ENCODE data around the gene KCNH3. TPM values are rescaled to one million over a fixed set of nuclear protein-coding genes. Genes with fewer than 3 reads are reported as not detected.

KCNH3 gene, protein sequence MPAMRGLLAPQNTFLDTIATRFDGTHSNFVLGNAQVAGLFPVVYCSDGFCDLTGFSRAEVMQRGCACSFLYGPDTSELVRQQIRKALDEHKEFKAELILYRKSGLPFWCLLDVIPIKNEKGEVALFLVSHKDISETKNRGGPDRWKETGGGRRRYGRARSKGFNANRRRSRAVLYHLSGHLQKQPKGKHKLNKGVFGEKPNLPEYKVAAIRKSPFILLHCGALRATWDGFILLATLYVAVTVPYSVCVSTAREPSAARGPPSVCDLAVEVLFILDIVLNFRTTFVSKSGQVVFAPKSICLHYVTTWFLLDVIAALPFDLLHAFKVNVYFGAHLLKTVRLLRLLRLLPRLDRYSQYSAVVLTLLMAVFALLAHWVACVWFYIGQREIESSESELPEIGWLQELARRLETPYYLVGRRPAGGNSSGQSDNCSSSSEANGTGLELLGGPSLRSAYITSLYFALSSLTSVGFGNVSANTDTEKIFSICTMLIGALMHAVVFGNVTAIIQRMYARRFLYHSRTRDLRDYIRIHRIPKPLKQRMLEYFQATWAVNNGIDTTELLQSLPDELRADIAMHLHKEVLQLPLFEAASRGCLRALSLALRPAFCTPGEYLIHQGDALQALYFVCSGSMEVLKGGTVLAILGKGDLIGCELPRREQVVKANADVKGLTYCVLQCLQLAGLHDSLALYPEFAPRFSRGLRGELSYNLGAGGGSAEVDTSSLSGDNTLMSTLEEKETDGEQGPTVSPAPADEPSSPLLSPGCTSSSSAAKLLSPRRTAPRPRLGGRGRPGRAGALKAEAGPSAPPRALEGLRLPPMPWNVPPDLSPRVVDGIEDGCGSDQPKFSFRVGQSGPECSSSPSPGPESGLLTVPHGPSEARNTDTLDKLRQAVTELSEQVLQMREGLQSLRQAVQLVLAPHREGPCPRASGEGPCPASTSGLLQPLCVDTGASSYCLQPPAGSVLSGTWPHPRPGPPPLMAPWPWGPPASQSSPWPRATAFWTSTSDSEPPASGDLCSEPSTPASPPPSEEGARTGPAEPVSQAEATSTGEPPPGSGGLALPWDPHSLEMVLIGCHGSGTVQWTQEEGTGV
- total RNA-seq, result 1 to 10 TPM in 1 of 4 donors, under 1 TPM in 3; 0.15 to 1.0 (median 0.43) TPM

DNA sequence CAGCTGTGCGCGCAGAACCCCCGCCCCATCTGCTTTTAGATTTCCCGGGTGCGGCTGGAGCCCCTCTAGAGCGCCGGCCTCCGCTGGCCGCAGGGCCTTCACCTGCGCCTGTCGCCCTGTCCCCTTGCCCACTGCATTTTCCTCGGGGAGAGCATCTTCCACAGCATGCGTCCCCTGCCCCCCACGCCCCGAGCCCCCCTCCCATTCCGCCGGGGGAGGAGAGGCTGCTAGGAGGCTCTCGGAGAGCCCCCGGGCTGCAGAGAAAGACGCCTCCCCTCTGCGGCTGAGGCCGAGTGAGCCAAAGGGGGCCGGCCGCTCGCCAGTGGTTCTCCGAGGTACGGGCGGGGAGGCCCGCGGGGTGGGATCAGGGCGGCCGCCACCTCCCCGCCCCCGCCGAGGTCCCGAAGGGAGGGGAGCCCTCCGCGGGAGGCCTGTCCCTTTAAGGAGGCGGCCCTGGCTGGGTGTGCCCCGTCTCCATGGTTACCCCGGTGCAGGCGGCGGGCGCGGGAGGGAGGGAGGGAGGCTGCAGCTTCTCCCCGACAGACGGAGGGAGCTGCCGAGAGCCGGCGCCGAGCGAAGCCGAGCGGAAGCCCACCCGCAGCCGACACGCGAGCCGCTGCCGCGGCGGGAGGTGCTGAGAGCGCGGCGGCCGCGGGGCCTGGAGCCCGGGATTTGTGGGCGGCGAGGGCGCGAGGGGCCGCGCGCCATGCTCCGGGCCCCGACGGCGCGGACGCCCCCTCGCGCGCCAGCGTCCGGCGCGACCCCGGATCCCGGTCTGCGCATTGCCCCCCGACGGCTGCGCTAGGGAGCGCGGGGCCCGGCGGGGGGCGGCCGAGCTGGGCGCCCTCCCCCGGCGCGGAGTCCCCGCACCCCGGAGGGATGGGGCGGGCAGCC is at the start of gene KCNH3:
TSS of gene KCNH3 (plus strand) at position 521 of the 894 bp plus-strand sequence. CDS start 387 bp downstream, outside the sequence.
- TF ChIP-seq POLR2AphosphoS5 (IDR thresholded peaks at IDR 0.05), result no peak
- TF ChIP-seq EP300 (IDR thresholded peaks at IDR 0.05), result no peak
- TF ChIP-seq POLR2A (IDR thresholded peaks at IDR 0.05), result no peak
- TF ChIP-seq CTCF (IDR thresholded peaks at IDR 0.05), result no peak
- H3K9me3 ChIP-seq, result no peaks in the 10 kb centered on the region
- H3K4me1 ChIP-seq, result peaks cover 34% of the 10 kb centered on the region
- WGBS, result no CpG with 5 or more reads among the region's 107 CpGs
- peak; percentile 89 to 93 for DNase-seq (ENCODE audit: low spot score in 2 of 2)
- H3K4me3 ChIP-seq, result peak within 1 kb of the TSS; percentile 60
- no peaks in the 10 kb centered on the region for H3K36me3 ChIP-seq
- no peak within 1 kb of the TSS for H3K27ac ChIP-seq
- peaks cover 31% of the 10 kb centered on the region for H3K27me3 ChIP-seq

DNA sequence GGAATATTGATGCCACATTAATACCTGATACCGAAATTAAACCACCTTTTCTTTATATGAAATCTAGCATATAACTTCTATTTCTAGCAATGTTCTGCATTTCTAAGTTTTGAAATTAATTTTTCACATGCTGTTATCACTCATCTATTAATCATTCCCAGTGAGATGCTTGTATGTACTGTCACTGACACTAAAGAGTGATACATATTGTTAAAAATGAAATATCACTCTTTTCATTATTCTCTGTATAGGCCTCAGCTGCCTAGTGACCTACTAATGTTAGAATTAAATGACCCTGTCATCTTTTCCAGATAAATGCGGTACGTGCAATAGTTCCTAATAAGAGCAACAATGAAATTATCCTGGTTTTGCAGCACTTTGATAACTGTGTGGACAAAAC is 49.7 kb upstream of the KCNH3 start:
- TF ChIP-seq POLR2A (IDR thresholded peaks at IDR 0.05), result no peak
- no peak for TF ChIP-seq EP300 (IDR thresholded peaks at IDR 0.05)
- Histone ChIP-seq H3K9me3 (no peaks in the 10 kb centered on the region), H3K36me3 (peaks cover 32% of the 10 kb centered on the region), H3K27me3 (no peaks in the 10 kb centered on the region), H3K4me3 (no peak overlapping the region), H3K4me1 (no peaks in the 10 kb centered on the region), H3K27ac (no peak overlapping the region)
- DNase-seq (ENCODE audit: low spot score in 2 of 2), result no peak
- WGBS, result 97% methylated on average over 3 of the region's 3 CpGs

DNA sequence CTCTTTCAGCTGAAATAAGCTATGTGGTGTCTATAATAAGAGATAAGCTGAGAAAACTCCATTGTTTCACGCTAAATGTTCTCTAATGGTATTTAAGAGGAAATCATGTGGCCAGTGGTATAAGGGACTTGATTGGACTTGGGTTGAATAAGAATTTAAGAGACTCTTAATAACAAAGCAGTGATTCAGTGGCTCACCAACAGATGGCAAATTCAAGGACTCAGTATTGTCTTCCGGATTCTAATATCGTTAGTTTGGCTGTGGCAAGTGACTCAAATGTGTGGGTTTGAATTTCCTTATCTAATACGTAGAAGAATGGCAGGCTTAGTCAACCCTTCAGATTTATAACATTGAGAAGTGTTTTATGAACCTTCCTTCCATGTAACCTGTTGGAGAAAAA is 49.1 kb upstream of the KCNH3 start:
- H3K4me1 ChIP-seq, result no peaks in the 10 kb centered on the region
- TF ChIP-seq POLR2AphosphoS5 (IDR thresholded peaks at IDR 0.05) (no peak), CTCF (IDR thresholded peaks at IDR 0.05) (no peak), POLR2A (IDR thresholded peaks at IDR 0.05) (no peak), EP300 (IDR thresholded peaks at IDR 0.05) (no peak)
- H3K9me3 ChIP-seq, result no peaks in the 10 kb centered on the region
- no peak for DNase-seq (ENCODE audit: low spot score in 2 of 2)
- H3K4me3 ChIP-seq, result no peak overlapping the region
- 88% methylated on average over 4 of the region's 4 CpGs for WGBS
- H3K27ac ChIP-seq, result no peak overlapping the region
- H3K27me3 ChIP-seq, result no peaks in the 10 kb centered on the region
- peaks cover 35% of the 10 kb centered on the region for H3K36me3 ChIP-seq

DNA sequence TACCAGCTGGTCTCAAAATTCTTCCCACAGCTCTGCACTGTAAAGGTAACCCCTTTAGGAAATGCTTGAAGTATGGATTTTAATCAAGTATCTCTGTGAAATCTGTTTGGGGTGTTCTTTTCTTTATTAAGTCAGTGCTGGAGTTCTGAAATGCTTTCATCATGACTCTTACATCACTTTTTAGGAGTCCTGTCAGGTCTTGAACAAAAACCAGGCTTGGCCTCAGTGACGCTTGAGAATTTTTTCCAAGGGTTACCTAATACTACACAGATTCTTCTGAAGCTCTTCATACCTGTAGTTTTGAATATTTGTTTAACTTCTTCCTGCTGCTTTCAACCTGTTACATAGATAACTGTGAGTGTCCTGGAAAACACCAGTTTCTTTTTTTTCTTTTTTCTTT is 47.0 kb upstream of the KCNH3 start:
- no peaks in the 10 kb centered on the region for H3K27me3 ChIP-seq
- peaks cover 43% of the 10 kb centered on the region for H3K36me3 ChIP-seq
- WGBS, result 64% methylated on average over 1 of the region's 1 CpG
- no peaks in the 10 kb centered on the region for H3K4me1 ChIP-seq
- DNase-seq (ENCODE audit: low spot score in 2 of 2), result no peak
- no peak overlapping the region for H3K27ac ChIP-seq
- no peaks in the 10 kb centered on the region for H3K9me3 ChIP-seq
- H3K4me3 ChIP-seq, result no peak overlapping the region
- TF ChIP-seq POLR2A (IDR thresholded peaks at IDR 0.05) (no peak), POLR2AphosphoS5 (IDR thresholded peaks at IDR 0.05) (no peak), CTCF (IDR thresholded peaks at IDR 0.05) (no peak), EP300 (IDR thresholded peaks at IDR 0.05) (no peak)

DNA sequence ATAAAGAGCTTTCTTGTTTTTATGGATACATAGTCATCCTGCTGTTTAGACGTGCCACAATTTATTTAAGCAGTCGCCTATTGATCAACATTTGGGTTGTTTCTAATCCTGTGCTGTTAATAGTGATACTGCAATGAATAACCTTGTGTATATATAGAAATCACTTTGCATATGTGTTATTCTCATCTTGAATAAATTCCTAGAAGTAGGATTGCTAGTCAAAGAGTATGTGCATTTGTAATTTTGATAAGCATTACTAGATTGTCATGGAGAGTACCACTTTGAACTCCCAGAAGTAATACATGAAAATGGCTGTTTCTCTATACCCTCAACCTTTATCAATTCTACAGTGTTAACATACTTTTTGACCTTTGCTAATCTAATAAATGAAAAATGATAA is 44.9 kb upstream of the KCNH3 start:
- DNase-seq (ENCODE audit: low spot score in 2 of 2), result no peak
- WGBS, result 97% methylated on average over 2 of the region's 2 CpGs

More for the DNA sequence above, 44.9 kb upstream of the KCNH3 start:
- Histone ChIP-seq H3K27me3 (no peaks in the 10 kb centered on the region), H3K4me1 (no peaks in the 10 kb centered on the region), H3K9me3 (no peaks in the 10 kb centered on the region), H3K27ac (no peak overlapping the region), H3K36me3 (peaks cover 43% of the 10 kb centered on the region), H3K4me3 (no peak overlapping the region)
- TF ChIP-seq CTCF (IDR thresholded peaks at IDR 0.05) (no peak), EP300 (IDR thresholded peaks at IDR 0.05) (no peak), POLR2AphosphoS5 (IDR thresholded peaks at IDR 0.05) (no peak), POLR2A (IDR thresholded peaks at IDR 0.05) (no peak)
